ENCODE data around the gene CHRNB4. TPM values are rescaled to one million over a fixed set of nuclear protein-coding genes. Genes with fewer than 3 reads are reported as not detected.

Gene CHRNB4
- total and polyA plus RNA-seq, 2 of the 8 experiments (the other 6 are each of a cell fraction or from before 2014, with no cell fraction given), result 2.4 to 4.5 TPM

DNA sequence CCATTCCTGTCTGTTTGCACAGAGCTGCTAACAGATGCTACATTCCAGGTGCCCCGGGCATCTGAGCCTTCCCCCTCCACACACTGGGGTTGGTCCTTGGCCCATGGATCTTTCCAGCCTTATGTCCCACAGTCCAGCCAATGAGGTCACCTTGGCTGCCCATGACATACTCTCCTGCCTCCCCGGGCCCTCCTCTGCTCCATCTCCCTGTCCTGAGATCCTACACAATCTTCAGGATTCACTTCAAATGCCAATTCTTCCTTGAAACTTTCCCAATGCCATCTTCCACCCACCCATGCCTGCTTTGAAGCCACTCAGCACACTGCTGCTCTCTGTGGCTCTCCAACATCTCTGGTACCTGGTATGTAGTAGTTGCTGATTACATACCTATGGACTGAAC is 24.5 kb downstream of the CHRNB4 start:
- ChIA-PET CTCF (ENCODE audit: partially characterized antibody) (interaction anchor here (0.8 to 7.6 kb wide), 5 partner anchors 8 to 124 kb away, joined by 3 to 81 read pairs (median 3); no protein-coding TSS in a partner anchor), POLR2A (ENCODE audit: partially characterized antibody) (no interaction called here)
- H3K23ac ChIP-seq (ENCODE audit: insufficient read length), result no peak overlapping the region
- H4K91ac ChIP-seq (replicated peaks; ENCODE audit: insufficient read length, low read length), result no peak overlapping the region
- H4K20me1 ChIP-seq (replicated peaks in 1 of 2; ENCODE audit: control insufficient read depth in 1 of 2, insufficient read depth in 2 of 2, low read length in 2 of 2), result no peaks in the 10 kb centered on the region
- H3K27me3 ChIP-seq (replicated peaks in 1 of 4; ENCODE audit: control insufficient read depth in 3 of 4, extremely low read depth in 1 of 4, insufficient read depth in 3 of 4, low read length in 3 of 4), result peaks cover 1 to 29% (median 27%) of the 10 kb centered on the region in 4 experiments
- no peak overlapping the region for H2BK20ac ChIP-seq (ENCODE audit: low read length)
- WGBS, 2 experiments (ENCODE audit: extremely low coverage in 1 of 2, insufficient coverage in 1 of 2, insufficient read length in 1 of 2, insufficient replicate concordance in 2 of 2, low coverage in 1 of 2, low lambda C conversion rate in 2 of 2, missing lambda C conversion rate in 1 of 2), result 75% methylated on average over 2 of the region's 2 CpGs; no CpG with 5 or more reads in 1 of the 2 experiments
- H2BK12ac ChIP-seq (ENCODE audit: low read depth, low read length), result no peak overlapping the region
- H3K9ac ChIP-seq (replicated peaks in 1 of 4; ENCODE audit: extremely low read depth in 1 of 4, low read depth in 3 of 4, low read length in 3 of 4), result no peak overlapping the region
- H4K8ac ChIP-seq (ENCODE audit: extremely low read depth, insufficient read depth, low read length), result no peak overlapping the region
- H3K56ac ChIP-seq (replicated peaks; ENCODE audit: insufficient read length, low read depth, low read length), result no peak overlapping the region
- no peaks in the 10 kb centered on the region for H3K9me3 ChIP-seq (ENCODE audit: insufficient read depth in 2 of 2, low read depth in 1 of 2, low read length in 1 of 2)
- H3K18ac ChIP-seq (ENCODE audit: extremely low read depth, low read length), result no peak overlapping the region
- DNase-seq (ENCODE audit: low read depth in 1 of 2, low spot score in 2 of 2), result peak in 1 of 2 experiments; percentile 28
- H2AFZ ChIP-seq (ENCODE audit: low read length), result no peak overlapping the region
- H3K4me1 ChIP-seq (replicated peaks in 1 of 4; ENCODE audit: control insufficient read depth in 3 of 4, insufficient read depth in 4 of 4, low read length in 3 of 4), result peaks cover 0 to 7% (median 2%) of the 10 kb centered on the region in 4 experiments; a peak in 6 of 7 replicates
- peaks cover 14% of the 10 kb centered on the region; the same call in 1 of the 2 replicates for H3K23me2 ChIP-seq (ENCODE audit: low read depth, low read length)
- no peak for FAIRE-seq
- H3K4me2 ChIP-seq (ENCODE audit: insufficient read depth in 1 of 2, low read depth in 2 of 2, low read length in 2 of 2), result no peak overlapping the region
- no peak overlapping the region for H3K14ac ChIP-seq (ENCODE audit: insufficient read length)
- H2AK5ac ChIP-seq (ENCODE audit: low read depth, low read length), result no peak overlapping the region
- no peak overlapping the region for H3K4me3 ChIP-seq (ENCODE audit: extremely low read depth in 1 of 4, insufficient read depth in 2 of 4, low read depth in 3 of 4, low read length in 4 of 4)
- H2BK5ac ChIP-seq (ENCODE audit: low read depth, low read length), result no peak overlapping the region
- H3K79me1 ChIP-seq (ENCODE audit: low read depth, low read length), result no peaks in the 10 kb centered on the region
- H3K36me3 ChIP-seq (ENCODE audit: control insufficient read depth in 2 of 4, insufficient read depth in 4 of 4, low read length in 3 of 4), result no peaks in the 10 kb centered on the region
- no peaks in the 10 kb centered on the region for H3K79me2 ChIP-seq (ENCODE audit: control insufficient read depth in 1 of 2, insufficient read depth in 2 of 2, low read length in 2 of 2)
- no peak overlapping the region for H2BK15ac ChIP-seq (ENCODE audit: low read length)
- no peak overlapping the region for H2BK120ac ChIP-seq (replicated peaks; ENCODE audit: low read depth, low read length)
- no peak overlapping the region for H3K4ac ChIP-seq (replicated peaks; ENCODE audit: insufficient read length, low read depth, low read length)
- no peak overlapping the region for H3K27ac ChIP-seq (ENCODE audit: low read depth, low read length)
- no peak overlapping the region for H4K5ac ChIP-seq (ENCODE audit: insufficient read length, low read depth, low read length)
- TF ChIP-seq SUZ12 (IDR thresholded peaks at IDR 0.05; ENCODE audit: low read length) (no peak), KDM4A (IDR thresholded peaks at IDR 0.05; ENCODE audit: low read depth, low read length, severe bottlenecking) (no peak), TAF1 (IDR thresholded peaks at IDR 0.05; ENCODE audit: low read depth, low read length) (no peak), RXRA (IDR thresholded peaks at IDR 0.05; ENCODE audit: insufficient read depth, low read depth, low read length) (no peak), TCF12 (IDR thresholded peaks at IDR 0.05; ENCODE audit: low read depth, low read length) (no peak), RFX5 (IDR thresholded peaks at IDR 0.05; ENCODE audit: borderline replicate concordance, low read depth, low read length) (no peak), POU5F1 (IDR thresholded peaks at IDR 0.05; ENCODE audit: low read depth, low read length) (no peak), MAFK (IDR thresholded peaks at IDR 0.05; ENCODE audit: low read depth, low read length) (no peak), PHF8 (conservative IDR thresholded peaks at IDR 0.05; ENCODE audit: low read depth, low read length) (no peak), NRF1 (IDR thresholded peaks at IDR 0.05; ENCODE audit: low read depth, low read length) (no peak)
- TF ChIP-seq, protein P1, sequence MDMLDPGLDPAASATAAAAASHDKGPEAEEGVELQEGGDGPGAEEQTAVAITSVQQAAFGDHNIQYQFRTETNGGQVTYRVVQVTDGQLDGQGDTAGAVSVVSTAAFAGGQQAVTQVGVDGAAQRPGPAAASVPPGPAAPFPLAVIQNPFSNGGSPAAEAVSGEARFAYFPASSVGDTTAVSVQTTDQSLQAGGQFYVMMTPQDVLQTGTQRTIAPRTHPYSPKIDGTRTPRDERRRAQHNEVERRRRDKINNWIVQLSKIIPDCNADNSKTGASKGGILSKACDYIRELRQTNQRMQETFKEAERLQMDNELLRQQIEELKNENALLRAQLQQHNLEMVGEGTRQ (IDR thresholded peaks at IDR 0.05; ENCODE audit: low read length), result no peak
